GM12891 (cell line): Measurements from ENCODE around the gene PLPP7.

Source experiments
- POLR2A ChIP-seq: IDR thresholded peaks from 2 replicates; pipeline ENCODE4 v1.6.1; 2011; ENCODE audit warnings: low read depth, low read length, control low read depth
- POLR2AphosphoS5 ChIP-seq: IDR thresholded peaks from 2 replicates; pipeline ENCODE4 v1.6.1; 2011; ENCODE audit warnings: low read depth, low read length, control low read depth
- TAF1 ChIP-seq: IDR thresholded peaks from 2 replicates; pipeline ENCODE4 v1.6.1; 2011; ENCODE audit warnings: low read depth, low read length, control low read depth

DNA sequence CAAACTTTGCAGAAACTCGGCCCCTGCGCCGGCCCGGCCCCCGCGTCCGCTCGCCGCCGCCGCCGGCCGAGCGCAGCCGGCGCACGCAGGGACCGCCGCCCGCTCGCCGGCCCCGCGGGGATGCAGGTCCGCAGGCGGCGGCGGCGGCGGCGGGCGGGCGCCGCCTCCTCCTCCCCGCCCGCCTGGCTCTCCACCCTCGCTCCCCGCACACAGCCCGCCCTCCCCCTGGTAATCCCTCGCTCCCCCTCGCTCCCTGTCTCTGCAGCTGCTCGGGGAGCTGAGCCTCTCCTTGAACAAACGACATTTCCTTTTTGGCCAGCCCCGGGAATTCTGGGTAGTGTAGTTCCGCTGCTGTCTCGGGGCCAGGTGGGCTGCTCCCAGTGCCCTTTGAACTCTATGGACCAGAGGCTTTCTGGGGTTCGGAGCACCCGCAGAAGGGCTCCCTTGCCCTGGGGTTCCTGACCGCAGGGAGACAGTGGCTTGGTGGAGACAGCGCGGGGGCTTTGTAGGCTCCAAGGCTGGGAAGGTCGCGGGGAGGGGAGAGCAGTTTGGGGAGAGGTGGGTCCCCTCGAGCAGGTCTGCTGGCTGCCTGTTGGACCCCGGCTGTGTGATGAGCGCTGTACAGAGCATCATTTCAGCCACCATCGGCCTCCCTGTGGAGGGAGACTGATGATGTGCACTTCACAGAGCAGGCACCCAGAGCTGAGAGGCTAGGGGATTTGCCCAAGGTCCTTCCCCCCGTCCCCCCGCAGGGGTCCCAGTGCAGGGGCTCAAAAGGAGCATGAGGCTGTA, 11.4 kb upstream of the PLPP7 start:
- no peak for TF ChIP-seq POLR2A
- no peak for TF ChIP-seq POLR2AphosphoS5
- no peak for TF ChIP-seq TAF1
